Gastroesophageal sphincter (tissue), 3 donors: ENCODE results near the gene SSH2.

Experiments
- POLR2A ChIP-seq, 2 donors: fragments of 450-650 bp; IDR thresholded peaks; one replicate each; pipeline ENCODE4 v1.6.1; 2017; ENCODE audit warnings: antibody characterized with exemption in 2 of 2, mild to moderate bottlenecking in 2 of 2, moderate library complexity in 1 of 2
- TF ChIP-seq, protein P1 (sequence below), 4 experiments: fragments of 200-600 bp in 2 of 4; fragments of 450-650 bp in 2 of 4; sonication (generic) in 1 of 4; IDR thresholded peaks; one replicate each; pipeline ENCODE4 v1.5.1; 2017 to 2019; ENCODE audit warnings: antibody characterized with exemption in 4 of 4, mild to moderate bottlenecking in 2 of 4, moderate library complexity in 2 of 4

DNA sequence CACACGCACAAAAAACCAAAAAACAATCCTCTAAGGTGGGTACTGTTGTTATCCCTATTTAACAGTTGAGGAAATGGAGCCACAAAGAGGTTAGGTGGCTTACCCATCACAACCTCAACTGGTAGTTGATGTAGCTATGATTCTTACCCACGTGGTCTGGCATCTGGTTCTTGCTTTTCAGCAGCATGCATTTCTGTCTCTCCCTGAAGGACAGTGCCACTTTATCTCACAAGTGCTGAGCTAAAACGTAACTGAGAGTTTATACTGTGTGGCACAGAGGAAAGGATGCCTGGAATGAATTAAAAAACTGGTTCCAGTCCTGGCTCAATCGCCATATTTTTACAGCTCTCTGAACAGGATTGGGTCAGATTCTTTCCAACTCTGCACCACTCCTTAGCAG, 305.4 kb downstream of the SSH2 start:
- TF ChIP-seq, protein P1, sequence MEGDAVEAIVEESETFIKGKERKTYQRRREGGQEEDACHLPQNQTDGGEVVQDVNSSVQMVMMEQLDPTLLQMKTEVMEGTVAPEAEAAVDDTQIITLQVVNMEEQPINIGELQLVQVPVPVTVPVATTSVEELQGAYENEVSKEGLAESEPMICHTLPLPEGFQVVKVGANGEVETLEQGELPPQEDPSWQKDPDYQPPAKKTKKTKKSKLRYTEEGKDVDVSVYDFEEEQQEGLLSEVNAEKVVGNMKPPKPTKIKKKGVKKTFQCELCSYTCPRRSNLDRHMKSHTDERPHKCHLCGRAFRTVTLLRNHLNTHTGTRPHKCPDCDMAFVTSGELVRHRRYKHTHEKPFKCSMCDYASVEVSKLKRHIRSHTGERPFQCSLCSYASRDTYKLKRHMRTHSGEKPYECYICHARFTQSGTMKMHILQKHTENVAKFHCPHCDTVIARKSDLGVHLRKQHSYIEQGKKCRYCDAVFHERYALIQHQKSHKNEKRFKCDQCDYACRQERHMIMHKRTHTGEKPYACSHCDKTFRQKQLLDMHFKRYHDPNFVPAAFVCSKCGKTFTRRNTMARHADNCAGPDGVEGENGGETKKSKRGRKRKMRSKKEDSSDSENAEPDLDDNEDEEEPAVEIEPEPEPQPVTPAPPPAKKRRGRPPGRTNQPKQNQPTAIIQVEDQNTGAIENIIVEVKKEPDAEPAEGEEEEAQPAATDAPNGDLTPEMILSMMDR (IDR thresholded peaks at IDR 0.05): no peak
- no peak for TF ChIP-seq POLR2A (IDR thresholded peaks at IDR 0.05)
